Measurements from ENCODE around the gene KRTAP2-1.

The KRTAP2-1 gene

GRCh38 chr17:41010441-41010840 is 36.7 kb downstream of the KRTAP2-1 start:
- DNase-seq: no peak

- no peak for DNase-seq
These were observed 37.2 kb downstream of the KRTAP2-1 start for GRCh38 chr17:41009936-41010335.

- DNase-seq: no peak
These were observed 37.8 kb downstream of the KRTAP2-1 start for GRCh38 chr17:41009301-41009760.

GRCh38 chr17:41008811-41009210 is 38.3 kb downstream of the KRTAP2-1 start, which contains the start of gene KRTAP3-1:
KRTAP3-1 (minus strand) TSS chr17:41009128; CDS start chr17:41009074, 54 bp downstream.
- no peak for DNase-seq

GRCh38 chr17:41004397-41004796 is 42.7 kb downstream of the KRTAP2-1 start:
- no peak for DNase-seq

- DNase-seq: no peak
These were observed 43.2 kb downstream of the KRTAP2-1 start for GRCh38 chr17:41003926-41004325.

GRCh38 chr17:41002814-41003213 is 44.3 kb downstream of the KRTAP2-1 start:
- no peak for DNase-seq

- DNase-seq: no peak
These were observed 45.3 kb downstream of the KRTAP2-1 start for GRCh38 chr17:41001795-41002194.

- peak in 1 of 2 experiments; percentile 15 for DNase-seq
These were observed 47.6 kb downstream of the KRTAP2-1 start, which contains the start of gene KRTAP3-2 for GRCh38 chr17:40999563-40999962. KRTAP3-2 (minus strand) TSS chr17:40999906; CDS start chr17:40999853, 53 bp downstream.

GRCh38 chr17:40997361-40997760 is 49.8 kb downstream of the KRTAP2-1 start:
- no peak for DNase-seq

- DNase-seq: no peak
These were observed 50.3 kb downstream of the KRTAP2-1 start for GRCh38 chr17:40996829-40997228.
